Gastrocnemius medialis (tissue), 4 donors: ENCODE measurements around the gene CHAF1B. TPM values are rescaled to one million over a fixed set of nuclear protein-coding genes. Genes with fewer than 3 reads are reported as not detected.
A peak's percentile ranks its signal among the peaks of the same experiment; 100 is the strongest.
"Not testable (repeated sequence)": the region's sequence is repeated elsewhere in the genome, so short reads cannot be mapped to it uniquely, and the experiment has no call there.

Experiments used
- ATAC-seq, 2 donors: fragments of 150-250 bp; one replicate each; pipeline ENCODE4 v1.9.1; 2016
- DNase-seq, 2 donors: peaks; one replicate each; pipeline ENCODE4 v3.0.0-alpha.2; 2019
- H3K27ac ChIP-seq, 4 donors: fragments of 200-600 bp; sonication (generic); 1 replicate in 1 of 4; 2 replicates in 3 of 4; pipeline ENCODE4 v1.5.1; 2016 to 2018; ENCODE audit warnings: mild to moderate bottlenecking in 2 of 4, moderate library complexity in 1 of 4
- H3K27me3 ChIP-seq, 3 donors: fragments of 200-600 bp; sonication (generic) in 2 of 3; 1 replicate in 1 of 3; 2 replicates in 2 of 3; pipeline versions ENCODE4 v1.5.1 to v1.6.0; 2016 to 2019; ENCODE audit warnings: mild to moderate bottlenecking in 1 of 3, moderate library complexity in 1 of 3
- H3K36me3 ChIP-seq, 2 donors: fragments of 200-600 bp; sonication (generic) in 1 of 2; one replicate each; pipeline ENCODE4 v1.5.1; 2017 to 2018
- H3K4me1 ChIP-seq, 2 donors: fragments of 200-600 bp; sonication (generic) in 1 of 2; one replicate each; pipeline ENCODE4 v1.5.1; 2016 to 2017; ENCODE audit warnings: mild to moderate bottlenecking in 2 of 2
- H3K4me3 ChIP-seq, 4 donors: fragments of 200-600 bp; sonication (generic) in 3 of 4; 1 replicate in 1 of 4; 2 replicates in 3 of 4; pipeline ENCODE4 v1.5.1; 2016 to 2019; ENCODE audit warnings: mild to moderate bottlenecking in 2 of 4
- H3K9me3 ChIP-seq, 3 donors: fragments of 200-600 bp; sonication (generic) in 2 of 3; 1 replicate in 1 of 3; 2 replicates in 2 of 3; pipeline ENCODE4 v1.5.1; 2016 to 2019
- CTCF ChIP-seq, 5 experiments: fragments of 450-650 bp in 3 of 5; fragments of 200-600 bp in 2 of 5; sonication (generic) in 2 of 5; IDR thresholded peaks in 4 of 5; conservative IDR thresholded peaks in 1 of 5; 1 replicate in 4 of 5; 2 replicates in 1 of 5; pipeline ENCODE4 v1.5.1; 2016 to 2019; ENCODE audit warnings: antibody characterized with exemption in 5 of 5, mild to moderate bottlenecking in 3 of 5, moderate library complexity in 3 of 5
- POLR2A ChIP-seq, 2 donors: fragments of 450-650 bp; IDR thresholded peaks; one replicate each; pipeline ENCODE4 v1.6.1; 2017; ENCODE audit warnings: antibody characterized with exemption in 2 of 2, mild to moderate bottlenecking in 2 of 2, moderate library complexity in 2 of 2
- in situ Hi-C, 4 donors: fragments of 200-750 bp; cut with MboI; loops; one replicate each; pipeline versions ENCODE4 v1.15.0 to v1.8.0; 2017; ENCODE audit warnings: low sequenced_read_pairs in 4 of 4
- intact Hi-C: fragments of 100-400 bp; cut with DNase I; formaldehyde crosslinking; loops from one replicate; pipeline ENCODE4 v1.15.1; 2023; ENCODE audit warnings: low total_unique reads
- total RNA-seq, 4 donors: library from RNA; depleted of rRNA; stranded (reverse); fragments of >200 nt; gene quantifications; one replicate each; pipeline versions ENCODE4 v1.1.0 to v1.2.3, GENCODE V29; 2016

CHAF1B gene
- total RNA-seq, 4 donors from 2014 or later: 2.5 to 20.2 (median 7.4) TPM

GRCh38 chr21:36384885-36385232, 333 bp upstream of the CHAF1B start:
- Histone ChIP-seq H3K36me3 (no peaks in the 10 kb centered on the region), H3K9me3 (no peaks in the 10 kb centered on the region), H3K27ac (peak overlapping the region; percentile 84 to 94 (median 90)), H3K4me3 (peak overlapping the region; percentile 61 to 89 (median 70)), H3K27me3 (no peaks in the 10 kb centered on the region), H3K4me1 (peaks cover 30 to 41% of the 10 kb centered on the region in 2 donors)
- in situ Hi-C loops: no loop called here
- TF ChIP-seq CTCF (IDR thresholded peaks at IDR 0.05 in 4 of 5, conservative IDR thresholded peaks at IDR 0.05 in 1 of 5): no peak
- TF ChIP-seq POLR2A (IDR thresholded peaks at IDR 0.05): no peak
- DNase-seq (no peak), ATAC-seq (no peak)
- intact Hi-C loops: loop anchor here (2.0 kb wide), 1 partner anchor 64 kb away; the partner anchor contains the start of gene MORC3

- TF ChIP-seq CTCF (IDR thresholded peaks at IDR 0.05 in 4 of 5, conservative IDR thresholded peaks at IDR 0.05 in 1 of 5) (no peak), POLR2A (IDR thresholded peaks at IDR 0.05) (no peak)
- peaks cover 36 to 41% of the 10 kb centered on the region in 2 donors for H3K4me1 ChIP-seq
- peak overlapping the region; percentile 61 to 89 (median 70) for H3K4me3 ChIP-seq
- in situ Hi-C loops: no loop called here
- peak; percentile 16 to 30 for ATAC-seq
- peak in 1 of 2 donors; percentile 63 for DNase-seq
- H3K36me3 ChIP-seq: no peaks in the 10 kb centered on the region
- intact Hi-C loops: no loop called here
- no peaks in the 10 kb centered on the region for H3K9me3 ChIP-seq
- H3K27me3 ChIP-seq: no peaks in the 10 kb centered on the region
- peak overlapping the region; percentile 84 to 94 (median 90) for H3K27ac ChIP-seq
These were observed 945 bp downstream of the CHAF1B start for GRCh38 chr21:36386031-36386642.

- Histone ChIP-seq H3K4me3 (no peak overlapping the region), H3K27ac (peak overlapping the region; percentile 47 to 94 (median 72)), H3K27me3 (no peaks in the 10 kb centered on the region), H3K9me3 (no peaks in the 10 kb centered on the region), H3K36me3 (no peaks in the 10 kb centered on the region), H3K4me1 (peaks cover 27 to 31% of the 10 kb centered on the region in 2 donors)
- intact Hi-C loops (no loop called here), in situ Hi-C loops (no loop called here)
- TF ChIP-seq CTCF (IDR thresholded peaks at IDR 0.05 in 4 of 5, conservative IDR thresholded peaks at IDR 0.05 in 1 of 5) (no peak), POLR2A (IDR thresholded peaks at IDR 0.05) (no peak)
- ATAC-seq (peak in 1 of 2 donors; percentile 43), DNase-seq (no peak)
These were observed 2.9 kb downstream of the CHAF1B start for GRCh38 chr21:36388096-36388495.

- no peaks in the 10 kb centered on the region for H3K36me3 ChIP-seq
- TF ChIP-seq POLR2A (IDR thresholded peaks at IDR 0.05) (no peak), CTCF (IDR thresholded peaks at IDR 0.05 in 4 of 5, conservative IDR thresholded peaks at IDR 0.05 in 1 of 5) (peak in 4 of 5 experiments; percentile 24 to 43 (median 33))
- in situ Hi-C loops (no loop called here), intact Hi-C loops (no loop called here)
- H3K27me3 ChIP-seq: no peaks in the 10 kb centered on the region
- peak in 1 of 2 donors; percentile 70 for DNase-seq
- no peak overlapping the region for H3K4me3 ChIP-seq
- peak; percentile 20 to 58 for ATAC-seq
- peak overlapping the region; percentile 47 to 94 (median 72) for H3K27ac ChIP-seq
- peaks cover 23% of the 10 kb centered on the region in 2 donors for H3K4me1 ChIP-seq
- no peaks in the 10 kb centered on the region for H3K9me3 ChIP-seq
These were observed 3.6 kb downstream of the CHAF1B start for GRCh38 chr21:36388835-36389234.

GRCh38 chr21:36391649-36392048, 6.5 kb downstream of the CHAF1B start:
- peaks cover 30 to 33% of the 10 kb centered on the region in 2 donors for H3K4me1 ChIP-seq
- peak overlapping the region in 2 of 4 donors; percentile 59 to 63 for H3K27ac ChIP-seq
- ATAC-seq, DNase-seq, intact Hi-C loops, H3K36me3 ChIP-seq, in situ Hi-C loops, H3K4me3 ChIP-seq, H3K9me3 ChIP-seq, H3K27me3 ChIP-seq: not testable (repeated sequence)
